IPS-15b (cell line): ENCODE results near the gene ACAP2.
A peak's percentile ranks its signal among the peaks of the same experiment; 100 is the strongest.

Source experiments
- H3K27me3 ChIP-seq: one replicate; pipeline ENCODE4 v1.6.1; 2013; ENCODE audit warnings: low read length; ENCODE audit not compliant: control insufficient read depth, insufficient read depth
- H3K36me3 ChIP-seq: one replicate; pipeline ENCODE4 v1.6.1; 2013; ENCODE audit warnings: low read length; ENCODE audit not compliant: control insufficient read depth, insufficient read depth
- H3K4me1 ChIP-seq: one replicate; pipeline ENCODE4 v1.6.1; 2013; ENCODE audit warnings: mild to moderate bottlenecking, low read length; ENCODE audit not compliant: control insufficient read depth, insufficient read depth
- H3K4me3 ChIP-seq: one replicate; pipeline ENCODE4 v1.5.1; 2013; ENCODE audit warnings: low read depth, low read length
- H3K9ac ChIP-seq: one replicate; pipeline ENCODE4 v1.6.1; 2013; ENCODE audit warnings: low read depth, mild to moderate bottlenecking, low read length
- H3K9me3 ChIP-seq: one replicate; pipeline ENCODE4 v1.6.1; 2013; ENCODE audit warnings: mild to moderate bottlenecking, low read length; ENCODE audit not compliant: control insufficient read depth, insufficient read depth

ACAP2 gene

GRCh38 chr3:195441476-195441991 lies 1.3 kb downstream of the ACAP2 start:
- Histone ChIP-seq H3K4me1 (peaks cover 6% of the 10 kb centered on the region), H3K36me3 (no peaks in the 10 kb centered on the region), H3K9me3 (no peaks in the 10 kb centered on the region), H3K4me3 (peak overlapping the region; percentile 89), H3K27me3 (no peaks in the 10 kb centered on the region), H3K9ac (peak overlapping the region; percentile 12)

GRCh38 chr3:195441051-195441450 lies 1.8 kb downstream of the ACAP2 start:
- Histone ChIP-seq H3K9ac (no peak overlapping the region), H3K4me1 (peaks cover 6% of the 10 kb centered on the region), H3K36me3 (no peaks in the 10 kb centered on the region), H3K9me3 (no peaks in the 10 kb centered on the region), H3K27me3 (no peaks in the 10 kb centered on the region), H3K4me3 (peak overlapping the region; percentile 89)

- Histone ChIP-seq H3K9ac (no peak overlapping the region), H3K27me3 (no peaks in the 10 kb centered on the region), H3K4me3 (no peak overlapping the region), H3K9me3 (no peaks in the 10 kb centered on the region), H3K4me1 (peaks cover 6% of the 10 kb centered on the region), H3K36me3 (no peaks in the 10 kb centered on the region)
Observed at GRCh38 chr3:195440379-195440778, 2.4 kb downstream of the ACAP2 start.

GRCh38 chr3:195438371-195438770 lies 4.4 kb downstream of the ACAP2 start:
- H3K4me3 ChIP-seq = no peak overlapping the region
- peaks cover 3% of the 10 kb centered on the region for H3K4me1 ChIP-seq
- H3K9ac ChIP-seq = no peak overlapping the region
- H3K36me3 ChIP-seq = no peaks in the 10 kb centered on the region
- H3K27me3 ChIP-seq = no peaks in the 10 kb centered on the region
- H3K9me3 ChIP-seq = no peaks in the 10 kb centered on the region

- Histone ChIP-seq H3K4me1 (no peaks in the 10 kb centered on the region), H3K4me3 (no peak overlapping the region), H3K9ac (no peak overlapping the region), H3K9me3 (no peaks in the 10 kb centered on the region), H3K27me3 (no peaks in the 10 kb centered on the region), H3K36me3 (no peaks in the 10 kb centered on the region)
Observed at GRCh38 chr3:195425849-195426248, 17.0 kb downstream of the ACAP2 start.

GRCh38 chr3:195423818-195424217 lies 19.0 kb downstream of the ACAP2 start:
- Histone ChIP-seq H3K9me3 (no peaks in the 10 kb centered on the region), H3K9ac (no peak overlapping the region), H3K4me1 (no peaks in the 10 kb centered on the region), H3K27me3 (no peaks in the 10 kb centered on the region), H3K36me3 (no peaks in the 10 kb centered on the region), H3K4me3 (no peak overlapping the region)

GRCh38 chr3:195421400-195421799 lies 21.4 kb downstream of the ACAP2 start:
- Histone ChIP-seq H3K9ac (no peak overlapping the region), H3K36me3 (no peaks in the 10 kb centered on the region), H3K27me3 (no peaks in the 10 kb centered on the region), H3K4me3 (no peak overlapping the region), H3K4me1 (no peaks in the 10 kb centered on the region), H3K9me3 (no peaks in the 10 kb centered on the region)

GRCh38 chr3:195416795-195417194 lies 26.0 kb downstream of the ACAP2 start:
- no peaks in the 10 kb centered on the region for H3K36me3 ChIP-seq
- H3K9ac ChIP-seq = no peak overlapping the region
- H3K9me3 ChIP-seq = no peaks in the 10 kb centered on the region
- H3K4me1 ChIP-seq = no peaks in the 10 kb centered on the region
- no peak overlapping the region for H3K4me3 ChIP-seq
- no peaks in the 10 kb centered on the region for H3K27me3 ChIP-seq

- no peaks in the 10 kb centered on the region for H3K36me3 ChIP-seq
- no peak overlapping the region for H3K4me3 ChIP-seq
- H3K4me1 ChIP-seq = no peaks in the 10 kb centered on the region
- H3K27me3 ChIP-seq = no peaks in the 10 kb centered on the region
- H3K9ac ChIP-seq = no peak overlapping the region
- no peaks in the 10 kb centered on the region for H3K9me3 ChIP-seq
Observed at GRCh38 chr3:195411836-195412235, 31.0 kb downstream of the ACAP2 start.

GRCh38 chr3:195410546-195410945 lies 32.3 kb downstream of the ACAP2 start:
- H3K36me3 ChIP-seq = no peaks in the 10 kb centered on the region

GRCh38 chr3:195407531-195408409 lies 35.0 kb downstream of the ACAP2 start:
- Histone ChIP-seq H3K9ac (no peak overlapping the region), H3K9me3 (no peaks in the 10 kb centered on the region), H3K4me1 (no peaks in the 10 kb centered on the region), H3K27me3 (no peaks in the 10 kb centered on the region), H3K36me3 (no peaks in the 10 kb centered on the region), H3K4me3 (no peak overlapping the region)

More at GRCh38 chr3:195410546-195410945, 32.3 kb downstream of the ACAP2 start:
- no peaks in the 10 kb centered on the region for H3K4me1 ChIP-seq
- H3K9me3 ChIP-seq = no peaks in the 10 kb centered on the region
- no peaks in the 10 kb centered on the region for H3K27me3 ChIP-seq
- no peak overlapping the region for H3K9ac ChIP-seq
- no peak overlapping the region for H3K4me3 ChIP-seq

- Histone ChIP-seq H3K9me3 (no peaks in the 10 kb centered on the region), H3K36me3 (no peaks in the 10 kb centered on the region), H3K9ac (no peak overlapping the region), H3K4me3 (no peak overlapping the region), H3K27me3 (no peaks in the 10 kb centered on the region), H3K4me1 (no peaks in the 10 kb centered on the region)
Observed at GRCh38 chr3:195405651-195406050, 37.2 kb downstream of the ACAP2 start.
